NCI-H510A treated with DMSO at 0.1 percent for 48 hours (cell line): ENCODE measurements around the gene EGFL6.
A peak's percentile ranks its signal among the peaks of the same experiment; 100 is the strongest.
"Not testable (repeated sequence)": the region's sequence is repeated elsewhere in the genome, so short reads cannot be mapped to it uniquely, and the experiment has no call there.

Source experiments
- DNase-seq: peaks from one replicate; lab custom pipeline; 2025; lab: John Stamatoyannopoulos, UW

EGFL6 gene

GRCh38 chrX:13652850-13653693, 83.7 kb downstream of the EGFL6 start, which contains the start of gene TCEANC:
Gene TCEANC (plus strand): TSS chrX:13653141. CDS start chrX:13662509, 9,368 bp downstream.
- peak; percentile 84 for DNase-seq

GRCh38 chrX:13654116-13654515, 84.7 kb downstream of the EGFL6 start:
- no peak for DNase-seq

GRCh38 chrX:13655674-13656073, 86.3 kb downstream of the EGFL6 start:
- no peak for DNase-seq

- DNase-seq = peak; percentile 41
Observed at GRCh38 chrX:13658602-13659001, 89.2 kb downstream of the EGFL6 start.

- DNase-seq = no peak
Observed at GRCh38 chrX:13659063-13659462, 89.7 kb downstream of the EGFL6 start.

- DNase-seq = no peak
Observed at GRCh38 chrX:13661735-13662288, 92.4 kb downstream of the EGFL6 start.

GRCh38 chrX:13662355-13662791, 93.0 kb downstream of the EGFL6 start:
- DNase-seq = no peak

GRCh38 chrX:13664020-13664419, 94.6 kb downstream of the EGFL6 start:
- DNase-seq = no peak

- peak; percentile 20 for DNase-seq
Observed at GRCh38 chrX:13666836-13667235, 97.4 kb downstream of the EGFL6 start.

- DNase-seq = no peak
Observed at GRCh38 chrX:13667919-13668318, 98.5 kb downstream of the EGFL6 start.

- peak; percentile 69 for DNase-seq
Observed at GRCh38 chrX:13669246-13669737, 99.9 kb downstream of the EGFL6 start.

GRCh38 chrX:13669755-13670154, 100.4 kb downstream of the EGFL6 start:
- DNase-seq = not testable (repeated sequence)

GRCh38 chrX:13670197-13670596, 100.8 kb downstream of the EGFL6 start:
- DNase-seq = no peak

- DNase-seq = no peak
Observed at GRCh38 chrX:13673016-13673415, 103.6 kb downstream of the EGFL6 start.

GRCh38 chrX:13676885-13677284, 107.5 kb downstream of the EGFL6 start:
- DNase-seq = no peak

- not testable (repeated sequence) for DNase-seq
Observed at GRCh38 chrX:13679700-13680099, 110.3 kb downstream of the EGFL6 start.

GRCh38 chrX:13681595-13681994, 112.2 kb downstream of the EGFL6 start:
- DNase-seq = no peak
